ENCODE data around the gene DCC.
A peak's percentile ranks its signal among the peaks of the same experiment; 100 is the strongest.

The DCC gene

DNA sequence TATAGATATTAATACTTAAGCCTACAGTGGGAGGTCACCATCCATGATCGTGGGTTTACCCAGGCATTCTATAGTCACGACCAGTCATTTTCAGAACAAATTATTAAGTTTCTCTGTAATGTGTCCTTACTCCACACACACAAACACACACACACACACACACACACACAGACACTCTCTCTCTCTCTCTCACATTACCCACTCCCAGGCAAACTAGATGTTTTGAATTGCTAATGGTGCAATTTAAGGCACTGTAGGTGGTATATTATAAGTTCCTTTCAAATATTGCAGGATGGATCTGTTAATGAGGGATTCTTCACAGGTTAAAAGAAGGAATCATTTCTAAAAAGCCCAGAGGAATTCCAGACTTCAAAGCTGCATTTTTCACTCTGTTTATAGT, 1226.6 kb downstream of the DCC start:
- H3K27ac ChIP-seq, result no peak overlapping the region
- H2AFZ ChIP-seq, result no peak overlapping the region
- no peaks in the 10 kb centered on the region for H3K27me3 ChIP-seq (ENCODE audit: control insufficient read depth, insufficient read depth, low read length)
- H3K36me3 ChIP-seq (ENCODE audit: control insufficient read depth, insufficient read depth, low read length), result no peaks in the 10 kb centered on the region
- H3K79me2 ChIP-seq, result no peaks in the 10 kb centered on the region
- TF ChIP-seq, protein P1, sequence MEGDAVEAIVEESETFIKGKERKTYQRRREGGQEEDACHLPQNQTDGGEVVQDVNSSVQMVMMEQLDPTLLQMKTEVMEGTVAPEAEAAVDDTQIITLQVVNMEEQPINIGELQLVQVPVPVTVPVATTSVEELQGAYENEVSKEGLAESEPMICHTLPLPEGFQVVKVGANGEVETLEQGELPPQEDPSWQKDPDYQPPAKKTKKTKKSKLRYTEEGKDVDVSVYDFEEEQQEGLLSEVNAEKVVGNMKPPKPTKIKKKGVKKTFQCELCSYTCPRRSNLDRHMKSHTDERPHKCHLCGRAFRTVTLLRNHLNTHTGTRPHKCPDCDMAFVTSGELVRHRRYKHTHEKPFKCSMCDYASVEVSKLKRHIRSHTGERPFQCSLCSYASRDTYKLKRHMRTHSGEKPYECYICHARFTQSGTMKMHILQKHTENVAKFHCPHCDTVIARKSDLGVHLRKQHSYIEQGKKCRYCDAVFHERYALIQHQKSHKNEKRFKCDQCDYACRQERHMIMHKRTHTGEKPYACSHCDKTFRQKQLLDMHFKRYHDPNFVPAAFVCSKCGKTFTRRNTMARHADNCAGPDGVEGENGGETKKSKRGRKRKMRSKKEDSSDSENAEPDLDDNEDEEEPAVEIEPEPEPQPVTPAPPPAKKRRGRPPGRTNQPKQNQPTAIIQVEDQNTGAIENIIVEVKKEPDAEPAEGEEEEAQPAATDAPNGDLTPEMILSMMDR (IDR thresholded peaks at IDR 0.05), result no peak
- H3K4me3 ChIP-seq (ENCODE audit: low read depth, low read length), result no peak overlapping the region
- H3K4me1 ChIP-seq, result no peaks in the 10 kb centered on the region
- no peak overlapping the region for H3K9ac ChIP-seq
- H3K4me2 ChIP-seq (ENCODE audit: low read length), result no peak overlapping the region
- no peaks in the 10 kb centered on the region for H3K9me3 ChIP-seq (ENCODE audit: control insufficient read depth, low read length)

DNA sequence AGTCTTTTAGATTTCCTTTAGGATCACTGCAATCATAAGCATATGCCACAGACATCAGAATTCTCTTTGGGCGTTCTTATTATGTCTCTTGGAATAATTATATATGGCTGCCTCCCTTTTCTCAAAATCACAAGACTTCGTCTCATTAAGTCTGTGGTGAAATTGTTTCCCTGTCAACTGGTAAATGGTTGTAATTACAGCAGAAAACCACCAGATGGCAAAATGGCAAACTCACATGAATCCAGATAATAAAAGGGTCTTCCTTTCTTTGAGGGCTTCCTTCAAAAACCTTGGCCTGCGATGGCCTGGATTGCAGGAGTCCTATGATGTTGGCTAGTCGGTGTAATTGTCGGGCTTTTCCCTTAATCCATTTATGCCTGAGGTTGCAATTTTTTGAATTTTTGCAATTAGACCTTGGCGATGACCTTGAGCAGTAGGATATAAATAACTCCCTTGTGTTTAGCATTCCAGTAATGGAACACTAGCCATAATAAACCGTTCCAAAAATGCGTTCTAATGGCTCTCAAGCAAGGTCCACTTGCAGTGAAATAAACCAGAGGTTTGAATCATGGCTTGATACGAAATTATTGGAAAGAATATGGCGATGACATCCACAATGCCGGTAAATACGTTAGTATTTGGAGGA, 1228.1 kb downstream of the DCC start:
- Histone ChIP-seq H3K4me3 (ENCODE audit: low read depth, low read length) (no peak overlapping the region), H3K36me3 (ENCODE audit: control insufficient read depth, insufficient read depth, low read length) (no peaks in the 10 kb centered on the region), H3K9me3 (ENCODE audit: control insufficient read depth, low read length) (no peaks in the 10 kb centered on the region), H3K27ac (no peak overlapping the region), H3K4me2 (ENCODE audit: low read length) (no peak overlapping the region), H3K27me3 (ENCODE audit: control insufficient read depth, insufficient read depth, low read length) (no peaks in the 10 kb centered on the region), H3K79me2 (no peaks in the 10 kb centered on the region), H3K9ac (no peak overlapping the region), H2AFZ (peak overlapping the region; percentile 8), H3K4me1 (no peaks in the 10 kb centered on the region)
- TF ChIP-seq, protein P1 (IDR thresholded peaks at IDR 0.05), result peak; percentile 18
